Measurements from ENCODE around the gene GFRA4. TPM values are rescaled to one million over a fixed set of nuclear protein-coding genes. Genes with fewer than 3 reads are reported as not detected.

The GFRA4 gene
- total and polyA plus RNA-seq, 5 donors = not detected

- Histone ChIP-seq H3K4me1 (ENCODE audit: control insufficient read depth, insufficient read depth, low read length) (no peaks in the 10 kb centered on the region), H3K27me3 (ENCODE audit: control insufficient read depth, insufficient read depth) (no peaks in the 10 kb centered on the region), H3K9me3 (ENCODE audit: control insufficient read depth, low read length) (no peaks in the 10 kb centered on the region), H3K27ac (ENCODE audit: low read length) (no peak overlapping the region), H3K4me3 (ENCODE audit: low read length) (no peak overlapping the region)
- 89% methylated on average over 23 of the region's 23 CpGs for WGBS
- ATAC-seq (no peak), DNase-seq (peak in 1 of 3 donors; percentile 40)
- intact Hi-C loops (cut with DNase I) = no loop called here
These were observed 29.6 kb upstream of the GFRA4 start for GRCh38 chr20:3692706-3693294.

GRCh38 chr20:3691897-3692296, 28.7 kb upstream of the GFRA4 start:
- H3K4me1 ChIP-seq (ENCODE audit: control insufficient read depth, insufficient read depth, low read length) = no peaks in the 10 kb centered on the region
- no peak overlapping the region for H3K27ac ChIP-seq (ENCODE audit: low read length)
- no peak for ATAC-seq
- DNase-seq = no peak
- H3K4me3 ChIP-seq (ENCODE audit: low read length) = no peak overlapping the region
- intact Hi-C loops (cut with DNase I) = no loop called here
- 92% methylated on average over 9 of the region's 9 CpGs for WGBS
- no peaks in the 10 kb centered on the region for H3K27me3 ChIP-seq (ENCODE audit: control insufficient read depth, insufficient read depth)
- no peaks in the 10 kb centered on the region for H3K9me3 ChIP-seq (ENCODE audit: control insufficient read depth, low read length)

- ATAC-seq = no peak
- Histone ChIP-seq H3K4me3 (ENCODE audit: low read length) (no peak overlapping the region), H3K27ac (ENCODE audit: low read length) (no peak overlapping the region), H3K9me3 (ENCODE audit: control insufficient read depth, low read length) (no peaks in the 10 kb centered on the region), H3K4me1 (ENCODE audit: control insufficient read depth, insufficient read depth, low read length) (peaks cover 2% of the 10 kb centered on the region), H3K27me3 (ENCODE audit: control insufficient read depth, insufficient read depth) (no peaks in the 10 kb centered on the region)
- intact Hi-C loops (cut with DNase I) = no loop called here
- DNase-seq = peak in 1 of 3 donors; percentile 35
- 95% methylated on average over 16 of the region's 16 CpGs for WGBS
These were observed 28.1 kb upstream of the GFRA4 start for GRCh38 chr20:3691306-3691705.

GRCh38 chr20:3690413-3690812, 27.2 kb upstream of the GFRA4 start:
- DNase-seq (no peak), ATAC-seq (no peak)
- intact Hi-C loops (cut with DNase I) = no loop called here
- Histone ChIP-seq H3K9me3 (ENCODE audit: control insufficient read depth, low read length) (no peaks in the 10 kb centered on the region), H3K4me1 (ENCODE audit: control insufficient read depth, insufficient read depth, low read length) (peaks cover 2% of the 10 kb centered on the region), H3K27ac (ENCODE audit: low read length) (no peak overlapping the region), H3K4me3 (ENCODE audit: low read length) (no peak overlapping the region), H3K27me3 (ENCODE audit: control insufficient read depth, insufficient read depth) (no peaks in the 10 kb centered on the region)
- WGBS = 97% methylated on average over 3 of the region's 3 CpGs

GRCh38 chr20:3689978-3690377, 26.8 kb upstream of the GFRA4 start:
- ATAC-seq = no peak
- Histone ChIP-seq H3K9me3 (ENCODE audit: control insufficient read depth, low read length) (no peaks in the 10 kb centered on the region), H3K4me1 (ENCODE audit: control insufficient read depth, insufficient read depth, low read length) (peaks cover 2% of the 10 kb centered on the region), H3K27me3 (ENCODE audit: control insufficient read depth, insufficient read depth) (no peaks in the 10 kb centered on the region), H3K4me3 (ENCODE audit: low read length) (no peak overlapping the region), H3K27ac (ENCODE audit: low read length) (no peak overlapping the region)
- intact Hi-C loops (cut with DNase I) = loop anchor here in 1 of 4 donors (10.0 kb wide), 1 partner anchor 165 kb away; no protein-coding TSS in a partner anchor
- peak in 1 of 3 donors; percentile 34 for DNase-seq
- WGBS = 92% methylated on average over 11 of the region's 11 CpGs

GRCh38 chr20:3687655-3688054, 24.5 kb upstream of the GFRA4 start:
- H3K4me3 ChIP-seq (ENCODE audit: low read length) = no peak overlapping the region

GRCh38 chr20:3686867-3687321, 23.7 kb upstream of the GFRA4 start:
- H3K4me3 ChIP-seq (ENCODE audit: low read length) = no peak overlapping the region
- intact Hi-C loops (cut with DNase I) = loop anchor here in 1 of 4 donors (10.0 kb wide), 1 partner anchor 168 kb away; no protein-coding TSS in a partner anchor
- DNase-seq (peak; percentile 89 to 94 (median 90)), ATAC-seq (peak; percentile 85 to 88)
- H3K4me1 ChIP-seq (ENCODE audit: control insufficient read depth, insufficient read depth, low read length) = peaks cover 2% of the 10 kb centered on the region
- H3K9me3 ChIP-seq (ENCODE audit: control insufficient read depth, low read length) = no peaks in the 10 kb centered on the region
- peak overlapping the region; percentile 85 for H3K27ac ChIP-seq (ENCODE audit: low read length)
- no peaks in the 10 kb centered on the region for H3K27me3 ChIP-seq (ENCODE audit: control insufficient read depth, insufficient read depth)
- 31% methylated on average over 9 of the region's 9 CpGs for WGBS

More at GRCh38 chr20:3687655-3688054, 24.5 kb upstream of the GFRA4 start:
- Histone ChIP-seq H3K27me3 (ENCODE audit: control insufficient read depth, insufficient read depth) (no peaks in the 10 kb centered on the region), H3K9me3 (ENCODE audit: control insufficient read depth, low read length) (no peaks in the 10 kb centered on the region), H3K27ac (ENCODE audit: low read length) (peak overlapping the region; percentile 85), H3K4me1 (ENCODE audit: control insufficient read depth, insufficient read depth, low read length) (peaks cover 2% of the 10 kb centered on the region)
- intact Hi-C loops (cut with DNase I) = loop anchor here in 1 of 4 donors (10.0 kb wide), 1 partner anchor 167 kb away; no protein-coding TSS in a partner anchor
- DNase-seq (peak in 1 of 3 donors; percentile 47), ATAC-seq (peak; percentile 77 to 85)
- 59% methylated on average over 2 of the region's 2 CpGs for WGBS

GRCh38 chr20:3686421-3686820, 23.2 kb upstream of the GFRA4 start:
- peaks cover 2% of the 10 kb centered on the region for H3K4me1 ChIP-seq (ENCODE audit: control insufficient read depth, insufficient read depth, low read length)
- DNase-seq (no peak), ATAC-seq (no peak)
- no peaks in the 10 kb centered on the region for H3K9me3 ChIP-seq (ENCODE audit: control insufficient read depth, low read length)
- H3K4me3 ChIP-seq (ENCODE audit: low read length) = no peak overlapping the region
- intact Hi-C loops (cut with DNase I) = loop anchor here in 1 of 4 donors (10.0 kb wide), 1 partner anchor 168 kb away; no protein-coding TSS in a partner anchor
- no peak overlapping the region for H3K27ac ChIP-seq (ENCODE audit: low read length)
- 64% methylated on average over 7 of the region's 7 CpGs for WGBS
- H3K27me3 ChIP-seq (ENCODE audit: control insufficient read depth, insufficient read depth) = no peaks in the 10 kb centered on the region

GRCh38 chr20:3685341-3685740, 22.1 kb upstream of the GFRA4 start:
- Histone ChIP-seq H3K27me3 (ENCODE audit: control insufficient read depth, insufficient read depth) (no peaks in the 10 kb centered on the region), H3K27ac (ENCODE audit: low read length) (no peak overlapping the region), H3K4me1 (ENCODE audit: control insufficient read depth, insufficient read depth, low read length) (peaks cover 2% of the 10 kb centered on the region), H3K9me3 (ENCODE audit: control insufficient read depth, low read length) (no peaks in the 10 kb centered on the region), H3K4me3 (ENCODE audit: low read length) (no peak overlapping the region)
- DNase-seq (no peak), ATAC-seq (no peak)
- WGBS = 75% methylated on average over 7 of the region's 7 CpGs
- intact Hi-C loops (cut with DNase I) = loop anchor here in 1 of 4 donors (10.0 kb wide), 1 partner anchor 169 kb away; no protein-coding TSS in a partner anchor

- DNase-seq (peak; percentile 72 to 90 (median 88)), ATAC-seq (peak; percentile 46 to 51)
- Histone ChIP-seq H3K27me3 (ENCODE audit: control insufficient read depth, insufficient read depth) (no peaks in the 10 kb centered on the region), H3K9me3 (ENCODE audit: control insufficient read depth, low read length) (no peaks in the 10 kb centered on the region), H3K4me1 (ENCODE audit: control insufficient read depth, insufficient read depth, low read length) (peaks cover 2% of the 10 kb centered on the region), H3K4me3 (ENCODE audit: low read length) (peak within 1 kb of the TSS; percentile 40), H3K27ac (ENCODE audit: low read length) (peak within 1 kb of the TSS; percentile 4)
- intact Hi-C loops (cut with DNase I) = loop anchor here in 1 of 4 donors (10.0 kb wide), 1 partner anchor 173 kb away; no protein-coding TSS in a partner anchor
- WGBS = 5% methylated on average over 65 of the region's 65 CpGs
These were observed 19.0 kb upstream of the GFRA4 start, which contains the start of gene ADAM33 for GRCh38 chr20:3681931-3682781. TSS of gene ADAM33 (minus strand) at chr20:3682010. CDS start at chr20:3682004, 6 bp downstream.

Measured in right cardiac atrium (tissue), 5 donors.